Spleen (tissue), 11 donors: ENCODE data around the gene DENND1A. TPM values are rescaled to one million over a fixed set of nuclear protein-coding genes. Genes with fewer than 3 reads are reported as not detected.

Source experiments
- DNase-seq: peaks from one replicate; pipeline ENCODE4 v3.0.0-alpha.2; 2020
- H3K27ac ChIP-seq, 8 donors: fragments of 200-600 bp; sonication (generic) in 7 of 8; 1 replicate in 4 of 8; 2 replicates in 4 of 8; pipeline versions ENCODE4 v1.5.0 to v1.8.0; 2016 to 2021; ENCODE audit warnings: inconsistent platforms in 4 of 8, mild to moderate bottlenecking in 4 of 8, moderate library complexity in 1 of 8
- H3K27me3 ChIP-seq, 7 donors: fragments of 200-600 bp; sonication (generic) in 6 of 7; replicated peaks in 1 of 7; 1 replicate in 4 of 7; 2 replicates in 3 of 7; pipeline versions ENCODE4 v1.5.0 to v1.8.0; 2016 to 2021; ENCODE audit warnings: inconsistent platforms in 3 of 7, mild to moderate bottlenecking in 1 of 7
- H3K36me3 ChIP-seq, 6 donors: fragments of 200-600 bp; sonication (generic) in 5 of 6; 1 replicate in 4 of 6; 2 replicates in 2 of 6; pipeline versions ENCODE4 v1.5.0 to v1.8.0; 2016 to 2021; ENCODE audit warnings: inconsistent platforms in 2 of 6
- H3K4me1 ChIP-seq, 6 donors: fragments of 200-600 bp; sonication (generic) in 5 of 6; 1 replicate in 3 of 6; 2 replicates in 3 of 6; pipeline versions ENCODE4 v1.5.0 to v1.8.0; 2016 to 2021; ENCODE audit warnings: inconsistent platforms in 3 of 6
- H3K4me3 ChIP-seq, 8 donors: fragments of 200-600 bp; sonication (generic) in 7 of 8; 1 replicate in 4 of 8; 2 replicates in 4 of 8; pipeline versions ENCODE4 v1.5.0 to v1.8.0; 2016 to 2021; ENCODE audit warnings: inconsistent platforms in 4 of 8, mild to moderate bottlenecking in 4 of 8, moderate library complexity in 2 of 8
- H3K9me3 ChIP-seq, 8 donors: fragments of 200-600 bp; sonication (generic) in 7 of 8; 1 replicate in 4 of 8; 2 replicates in 4 of 8; pipeline versions ENCODE4 v1.5.0 to v1.8.0; 2016 to 2021; ENCODE audit warnings: inconsistent platforms in 4 of 8
- CTCF ChIP-seq, 11 experiments: fragments of 200-600 bp in 7 of 11; fragments of 450-650 bp in 4 of 11; sonication (generic) in 4 of 11; IDR thresholded peaks in 8 of 11; conservative IDR thresholded peaks in 3 of 11; 1 replicate in 7 of 11; 2 replicates in 4 of 11; pipeline versions ENCODE4 v1.4.0 to v1.8.0; 2016 to 2021; ENCODE audit warnings: antibody characterized with exemption in 11 of 11, inconsistent platforms in 4 of 11, mild to moderate bottlenecking in 1 of 11
- POLR2A ChIP-seq, 3 donors: fragments of 450-650 bp; IDR thresholded peaks; one replicate each; pipeline ENCODE4 v1.5.1; 2017; ENCODE audit warnings: antibody characterized with exemption in 3 of 3, mild to moderate bottlenecking in 1 of 3
- POLR2AphosphoS5 ChIP-seq, 3 donors: sonication (generic); formaldehyde crosslinking; IDR thresholded peaks; one replicate each; pipeline ENCODE4 v1.5.1; 2017; ENCODE audit warnings: antibody characterized with exemption in 3 of 3
- whole genome bisulfite sequencing, 5 donors: extraction: QIAGEN DNeasy Blood & Tissue Kit in 3 of 5; methylation state at CpG; one replicate each; pipeline versions ENCODE4 v1.1.5 to v1.1.7; 2013 to 2018; 5-methylcytosine and 5-hydroxymethylcytosine counted together
- intact Hi-C: fragments of 100-400 bp; cut with DNase I; formaldehyde crosslinking; loops from one replicate; pipeline ENCODE4 v1.15.0; 2023; ENCODE audit warnings: low total_unique reads
- polyA plus RNA-seq, 3 donors: library from polyadenylated mRNA; stranded (reverse); fragments of 200-250 nt; gene quantifications; one replicate each; pipeline ENCODE4 v1.2.1, GENCODE V29; 2013
- total RNA-seq, 7 donors: library from RNA; depleted of rRNA in 3 of 7; stranded (reverse); fragments of >200 nt in 3 of 7; fragmentation: NEBNext Ultra II Directional in 4 of 7; extraction: Animal tissue kit (Norgen Biotek cat#: 25700) in 4 of 7; gene quantifications; one replicate each; pipeline versions ENCODE4 v1.1.0 to v1.2.1, GENCODE V29; 2016 to 2021
- donor health status: healthy with polysubstance abuse.
- donor health status: DM: no; HTN: no; CAD: no; lungs with moderate emphysema.
- donor health status: DM: no; HTN: no; CAD: no.
- donor health status: Bipolar disorder and iron deficiency.
- donor health status: healthy.
- donor health status: DM: no; HTN: no; CAD: no.
- donor health status: DM: yes; HTN: yes; CAD: no.

DENND1A gene
- total and polyA plus RNA-seq, 10 donors, result 5.4 to 59.3 (median 48.8) TPM

GRCh38 chr9:123872710-123873109 lies 57.2 kb downstream of the DENND1A start:
- Histone ChIP-seq H3K27ac (no peak overlapping the region), H3K4me1 (peaks cover 4 to 28% (median 13%) of the 10 kb centered on the region in 6 donors), H3K36me3 (peaks cover 0 to 31% (median 11%) of the 10 kb centered on the region in 6 donors), H3K27me3 (no peaks in the 10 kb centered on the region), H3K4me3 (no peak overlapping the region), H3K9me3 (no peaks in the 10 kb centered on the region)
- DNase-seq, result no peak
- 88 to 97% (median 93%) methylated on average over 1 of the region's 1 CpG for WGBS, 5 donors
- intact Hi-C loops, result no loop called here
- TF ChIP-seq CTCF (IDR thresholded peaks at IDR 0.05 in 8 of 11, conservative IDR thresholded peaks at IDR 0.05 in 3 of 11), result no peak
- TF ChIP-seq POLR2A (IDR thresholded peaks at IDR 0.05), result no peak
- no peak for TF ChIP-seq POLR2AphosphoS5 (IDR thresholded peaks at IDR 0.05)

- H3K27ac ChIP-seq, result no peak overlapping the region
- no peaks in the 10 kb centered on the region for H3K27me3 ChIP-seq
- DNase-seq, result no peak
- H3K4me3 ChIP-seq, result no peak overlapping the region
- intact Hi-C loops, result no loop called here
- no peaks in the 10 kb centered on the region for H3K9me3 ChIP-seq
- peaks cover 8 to 37% (median 22%) of the 10 kb centered on the region in 6 donors for H3K4me1 ChIP-seq
- WGBS, 5 donors, result 87 to 99% (median 90%) methylated on average over 3 of the region's 3 CpGs
- no peak for TF ChIP-seq POLR2A (IDR thresholded peaks at IDR 0.05)
- no peak for TF ChIP-seq CTCF (IDR thresholded peaks at IDR 0.05 in 8 of 11, conservative IDR thresholded peaks at IDR 0.05 in 3 of 11)
- TF ChIP-seq POLR2AphosphoS5 (IDR thresholded peaks at IDR 0.05), result no peak
- peaks cover 0 to 22% (median 6%) of the 10 kb centered on the region in 6 donors for H3K36me3 ChIP-seq
Observed at GRCh38 chr9:123871781-123872180, 58.1 kb downstream of the DENND1A start.

GRCh38 chr9:123868002-123868401 lies 61.9 kb downstream of the DENND1A start:
- H3K4me1 ChIP-seq, result peaks cover 8 to 75% (median 56%) of the 10 kb centered on the region in 6 donors
- TF ChIP-seq CTCF (IDR thresholded peaks at IDR 0.05 in 8 of 11, conservative IDR thresholded peaks at IDR 0.05 in 3 of 11) (no peak), POLR2AphosphoS5 (IDR thresholded peaks at IDR 0.05) (no peak), POLR2A (IDR thresholded peaks at IDR 0.05) (no peak)
- H3K27ac ChIP-seq, result peak overlapping the region in 7 of 8 donors; percentile 64 to 84 (median 81)
- no peaks in the 10 kb centered on the region for H3K9me3 ChIP-seq
- WGBS, 5 donors, result 13 to 69% (median 26%) methylated on average over 3 of the region's 3 CpGs
- no peaks in the 10 kb centered on the region for H3K36me3 ChIP-seq
- intact Hi-C loops, result no loop called here
- DNase-seq, result no peak
- peak overlapping the region in 4 of 8 donors; percentile 1 to 41 (median 2) for H3K4me3 ChIP-seq
- H3K27me3 ChIP-seq, result no peaks in the 10 kb centered on the region

GRCh38 chr9:123867034-123867433 lies 62.9 kb downstream of the DENND1A start:
- Histone ChIP-seq H3K27me3 (no peaks in the 10 kb centered on the region), H3K9me3 (no peaks in the 10 kb centered on the region)

More at GRCh38 chr9:123867034-123867433, 62.9 kb downstream of the DENND1A start:
- H3K4me1 ChIP-seq, result peaks cover 8 to 81% (median 56%) of the 10 kb centered on the region in 6 donors
- H3K36me3 ChIP-seq, result no peaks in the 10 kb centered on the region
- H3K4me3 ChIP-seq, result peak overlapping the region in 1 of 8 donors; percentile 41
- 18 to 42% (median 26%) methylated on average over 3 of the region's 3 CpGs for WGBS, 5 donors
- H3K27ac ChIP-seq, result peak overlapping the region in 7 of 8 donors; percentile 64 to 84 (median 81)
- intact Hi-C loops, result no loop called here
- no peak for DNase-seq
- no peak for TF ChIP-seq POLR2A (IDR thresholded peaks at IDR 0.05)
- TF ChIP-seq CTCF (IDR thresholded peaks at IDR 0.05 in 8 of 11, conservative IDR thresholded peaks at IDR 0.05 in 3 of 11), result no peak
- no peak for TF ChIP-seq POLR2AphosphoS5 (IDR thresholded peaks at IDR 0.05)
